NB4 (cell line): Measurements from ENCODE around the gene GREM1.

Experiments used
- CTCF ChIP-seq: IDR thresholded peaks from one replicate; pipeline ENCODE4 v1.5.1; 2012; ENCODE audit warnings: low read depth, low read length
- MAX ChIP-seq: IDR thresholded peaks from 2 replicates; pipeline ENCODE4 v1.6.1; 2011; ENCODE audit warnings: low read depth, low read length
- POLR2A ChIP-seq: IDR thresholded peaks from 2 replicates; pipeline ENCODE4 v1.6.1; 2011; ENCODE audit warnings: mild to moderate bottlenecking; ENCODE audit not compliant: insufficient read length; ENCODE audit errors: extremely low read depth

GRCh38 chr15:32767236-32767635 is 49.4 kb downstream of the GREM1 start:
- no peak for TF ChIP-seq CTCF
- TF ChIP-seq MAX: no peak
- TF ChIP-seq POLR2A: no peak
